HG03095 (cell line): ENCODE measurements around the gene DEFB128.

ENCODE experiments used
- ATAC-seq: cut with Tn5 transposase; IDR thresholded peaks from one replicate; pipeline ENCODE4 v1.9.1; 2021; ENCODE audit warnings: moderate library complexity; ENCODE audit not compliant: unreplicated experiment

The DEFB128 gene

DNA sequence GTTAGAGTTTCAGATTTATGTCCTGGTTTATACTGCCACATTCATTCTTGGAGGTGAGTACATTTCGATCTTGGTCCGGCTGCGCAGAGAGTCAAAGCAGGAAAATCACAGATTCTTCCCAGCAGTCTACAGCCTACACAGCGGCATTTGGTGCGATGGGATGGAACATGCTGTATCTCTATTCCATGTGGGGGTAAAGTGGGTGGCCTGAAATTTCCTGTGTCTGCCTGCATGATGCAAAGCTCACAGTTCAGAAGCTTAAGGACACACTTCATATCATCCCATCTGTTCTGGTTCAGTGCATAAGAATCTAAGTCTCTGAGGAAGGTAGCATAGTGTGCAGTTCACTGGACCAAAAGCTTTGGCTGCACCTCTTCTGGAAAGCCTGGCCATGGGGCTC lies 32.4 kb downstream of the DEFB128 start, which contains the start of gene DEFB127:
DEFB127 (plus strand) TSS at position 301 of the 400 bp plus-strand sequence; CDS start at position 392, 91 bp downstream.
- ATAC-seq, result no peak

- ATAC-seq, result no peak
Measured at GRCh38 chr20:152131-152530, 37.4 kb downstream of the DEFB128 start.

DNA sequence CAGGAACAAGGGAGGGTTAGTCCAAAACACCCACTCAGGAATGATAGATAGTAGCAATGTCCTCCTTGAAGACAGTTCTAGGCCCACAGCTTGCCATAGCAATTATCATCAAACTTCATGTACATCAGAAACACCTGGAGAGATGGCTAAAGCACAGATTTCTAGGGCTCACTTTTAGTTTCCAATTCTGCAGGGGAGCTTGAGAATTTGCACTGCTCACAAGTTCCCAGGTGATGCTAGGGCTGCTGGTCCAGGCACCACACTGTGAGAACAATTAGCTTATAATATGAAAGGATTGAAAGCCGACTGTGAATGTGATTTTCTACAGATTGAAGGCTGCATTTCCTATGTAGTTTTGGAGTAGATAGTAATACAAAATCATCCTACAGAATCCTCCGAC lies 43.6 kb downstream of the DEFB128 start:
- no peak for ATAC-seq

- no peak for ATAC-seq
Measured at GRCh38 chr20:142290-142689, 47.2 kb downstream of the DEFB128 start, which contains the start of gene DEFB126. TSS of gene DEFB126 (plus strand) at chr20:142590. CDS start at chr20:142629, 39 bp downstream.
